B cell (primary cell): ENCODE measurements around the gene CTIF.

Experiments used
- CTCF ChIP-seq: fragments of 200-600 bp; IDR thresholded peaks from one replicate; pipeline ENCODE4 v1.8.0; 2022; ENCODE audit warnings: antibody characterized with exemption, mild to moderate bottlenecking
- EZH2 ChIP-seq: IDR thresholded peaks from 2 replicates; pipeline ENCODE4 v1.6.1; 2012; ENCODE audit warnings: borderline replicate concordance, low read depth, mild to moderate bottlenecking, moderate library complexity, low read length; ENCODE audit not compliant: insufficient read depth, poor library complexity, severe bottlenecking

- TF ChIP-seq CTCF (no peak), EZH2 (no peak)
Measured at GRCh38 chr18:48846423-48846932, 307.6 kb downstream of the CTIF start.
